GM21423 (cell line): ENCODE measurements around the gene CCDC200.
"Not testable (repeated sequence)": the region's sequence is repeated elsewhere in the genome, so short reads cannot be mapped to it uniquely, and the experiment has no call there.

Experiments used
- ATAC-seq: cut with Tn5 transposase; IDR thresholded peaks from one replicate; pipeline ENCODE4 v1.9.1; 2021; ENCODE audit warnings: mild to moderate bottlenecking, moderate library complexity; ENCODE audit not compliant: unreplicated experiment

CCDC200 gene

GRCh38 chr17:43228020-43228782 lies at the start of gene CCDC200:
Gene CCDC200 (minus strand): TSS chr17:43228623. CDS start chr17:43228554, 69 bp downstream.
- not testable (repeated sequence) for ATAC-seq

GRCh38 chr17:43272914-43273313 lies 44.5 kb upstream of the CCDC200 start:
- not testable (repeated sequence) for ATAC-seq

GRCh38 chr17:43272483-43272882 lies 44.1 kb upstream of the CCDC200 start:
- ATAC-seq = not testable (repeated sequence)

- ATAC-seq = not testable (repeated sequence)
These were observed 42.4 kb upstream of the CCDC200 start for GRCh38 chr17:43270552-43271504.

- not testable (repeated sequence) for ATAC-seq
These were observed 18.0 kb upstream of the CCDC200 start for GRCh38 chr17:43246456-43246855.

- ATAC-seq = not testable (repeated sequence)
These were observed 12.4 kb upstream of the CCDC200 start for GRCh38 chr17:43240596-43241352.

- ATAC-seq = not testable (repeated sequence)
These were observed 11.2 kb upstream of the CCDC200 start for GRCh38 chr17:43239597-43239996.

GRCh38 chr17:43233877-43234276 lies 5.5 kb upstream of the CCDC200 start, which contains the start of gene RNU2-1:
Gene RNU2-1 (minus strand): TSS chr17:43233977.
- not testable (repeated sequence) for ATAC-seq

GRCh38 chr17:43233263-43233662 lies 4.8 kb upstream of the CCDC200 start:
- ATAC-seq = not testable (repeated sequence)

- ATAC-seq = not testable (repeated sequence)
These were observed 3.7 kb upstream of the CCDC200 start for GRCh38 chr17:43232021-43232699.

- not testable (repeated sequence) for ATAC-seq
These were observed 3.0 kb upstream of the CCDC200 start for GRCh38 chr17:43231205-43232020.

GRCh38 chr17:43226393-43226792 lies 2.0 kb downstream of the CCDC200 start:
- ATAC-seq = no peak

GRCh38 chr17:43224146-43224705 lies 4.2 kb downstream of the CCDC200 start:
- no peak for ATAC-seq

- ATAC-seq = no peak
These were observed 7.8 kb downstream of the CCDC200 start for GRCh38 chr17:43220511-43221125.

- no peak for ATAC-seq
These were observed 8.6 kb downstream of the CCDC200 start for GRCh38 chr17:43219746-43220380.

GRCh38 chr17:43219001-43219400 lies 9.4 kb downstream of the CCDC200 start:
- ATAC-seq = no peak

- ATAC-seq = no peak
These were observed 10.8 kb downstream of the CCDC200 start for GRCh38 chr17:43217614-43218087.
